Upper lobe of left lung (tissue), 4 donors: ENCODE measurements around the gene TRIM72.

Experiments
- POLR2AphosphoS5 ChIP-seq, 2 donors: sonication (generic); formaldehyde crosslinking; IDR thresholded peaks; one replicate each; pipeline ENCODE4 v1.5.1; 2017; ENCODE audit warnings: antibody characterized with exemption in 2 of 2
- TF ChIP-seq, protein P1 (sequence below), 6 experiments: fragments of 450-650 bp in 4 of 6; fragments of 200-600 bp in 2 of 6; sonication (generic) in 2 of 6; IDR thresholded peaks; one replicate each; pipeline ENCODE4 v1.5.1; 2016 to 2019; ENCODE audit warnings: antibody characterized with exemption in 6 of 6

DNA sequence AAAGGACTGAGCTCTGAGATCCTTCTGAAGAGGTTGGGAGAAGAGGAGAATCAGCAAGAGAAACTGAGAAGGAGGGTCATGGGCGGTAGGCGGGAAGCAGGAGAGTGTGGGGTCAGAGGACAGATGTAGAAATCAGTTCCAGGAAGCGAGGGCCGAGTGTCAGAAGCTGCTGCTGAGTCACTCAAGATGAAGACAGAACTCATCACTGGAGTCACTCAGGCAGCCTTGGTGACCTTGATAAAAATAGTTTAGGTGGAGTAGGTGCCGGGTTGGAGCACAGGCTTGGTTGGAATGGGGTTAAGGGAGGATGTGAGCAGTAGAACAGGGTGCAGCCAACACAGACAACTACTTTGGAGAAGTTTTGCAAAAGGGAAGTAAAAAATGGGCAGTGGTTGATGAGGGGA lies 39.7 kb downstream of the TRIM72 start:
- peak; percentile 57 to 61 for TF ChIP-seq POLR2AphosphoS5 (IDR thresholded peaks at IDR 0.05)
- TF ChIP-seq, protein P1, sequence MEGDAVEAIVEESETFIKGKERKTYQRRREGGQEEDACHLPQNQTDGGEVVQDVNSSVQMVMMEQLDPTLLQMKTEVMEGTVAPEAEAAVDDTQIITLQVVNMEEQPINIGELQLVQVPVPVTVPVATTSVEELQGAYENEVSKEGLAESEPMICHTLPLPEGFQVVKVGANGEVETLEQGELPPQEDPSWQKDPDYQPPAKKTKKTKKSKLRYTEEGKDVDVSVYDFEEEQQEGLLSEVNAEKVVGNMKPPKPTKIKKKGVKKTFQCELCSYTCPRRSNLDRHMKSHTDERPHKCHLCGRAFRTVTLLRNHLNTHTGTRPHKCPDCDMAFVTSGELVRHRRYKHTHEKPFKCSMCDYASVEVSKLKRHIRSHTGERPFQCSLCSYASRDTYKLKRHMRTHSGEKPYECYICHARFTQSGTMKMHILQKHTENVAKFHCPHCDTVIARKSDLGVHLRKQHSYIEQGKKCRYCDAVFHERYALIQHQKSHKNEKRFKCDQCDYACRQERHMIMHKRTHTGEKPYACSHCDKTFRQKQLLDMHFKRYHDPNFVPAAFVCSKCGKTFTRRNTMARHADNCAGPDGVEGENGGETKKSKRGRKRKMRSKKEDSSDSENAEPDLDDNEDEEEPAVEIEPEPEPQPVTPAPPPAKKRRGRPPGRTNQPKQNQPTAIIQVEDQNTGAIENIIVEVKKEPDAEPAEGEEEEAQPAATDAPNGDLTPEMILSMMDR (IDR thresholded peaks at IDR 0.05), result no peak
